PC-3 (cell line): ENCODE data around the gene TAS2R13. TPM values are rescaled to one million over a fixed set of nuclear protein-coding genes. Genes with fewer than 3 reads are reported as not detected.

Experiments used
- ATAC-seq: fragments of 200-7000 bp; cut with Tn5 transposase; 2 replicates; pipeline ENCODE4 v1.9.1; 2020; ENCODE audit warnings: mild to moderate bottlenecking, moderate library complexity
- Bru-seq: library from RNA; stranded (reverse); fragments of 400-500 nt; gene quantifications from one replicate; lab custom pipeline; 2021; lab: Mats Ljungman, UMichigan
- BruChase-seq, 2 experiments: library from RNA; stranded (reverse); fragments of 400-500 nt; gene quantifications; one replicate each; lab custom pipeline; 2021; lab: Mats Ljungman, UMichigan
- BruUV-seq: library from RNA; stranded (reverse); fragments of 400-500 nt; replicated peaks from 2 replicates; lab custom pipeline; 2021; lab: Mats Ljungman, UMichigan
- CTCF ChIA-PET: fragments of 300-600 bp; sonication (Branson Sonifier 250); formaldehyde crosslinking; loops from one replicate; lab custom pipeline; 2022; ENCODE audit warnings: antibody characterized with exemption; lab: Charles Lee
- POLR2A ChIA-PET: fragments of 300-600 bp; sonication (Branson Sonifier 250); formaldehyde crosslinking; loops from one replicate; lab custom pipeline; 2022; ENCODE audit warnings: antibody characterized with exemption; ENCODE audit not compliant: unreplicated experiment; lab: Charles Lee
- DNase-seq: peaks from one replicate; pipeline ENCODE4 v3.0.0-alpha.2; 2015
- H2AFZ ChIP-seq: fragments of 300-600 bp; sonication (generic); 2 replicates; pipeline ENCODE4 v1.6.0; 2016; ENCODE audit warnings: antibody characterized with exemption, low read length
- H3F3A ChIP-seq: fragments of 300-600 bp; sonication (generic); one replicate; pipeline ENCODE4 v1.6.0; 2017; ENCODE audit warnings: antibody characterized with exemption, low read length, control low read depth, mild to moderate bottlenecking; ENCODE audit not compliant: unreplicated experiment
- H3K27ac ChIP-seq: fragments of 300-600 bp; sonication (generic); 2 replicates; pipeline ENCODE4 v1.5.1; 2016; ENCODE audit warnings: mild to moderate bottlenecking, low read length
- H3K27me3 ChIP-seq: fragments of 300-600 bp; sonication (generic); 2 replicates; pipeline ENCODE4 v1.6.1; 2016; ENCODE audit warnings: low read length, mixed read lengths
- H3K36me3 ChIP-seq: fragments of 300-600 bp; sonication (generic); 2 replicates; pipeline ENCODE4 v1.6.1; 2016; ENCODE audit warnings: low read depth, mixed run types, low read length, mixed read lengths
- H3K4me1 ChIP-seq: fragments of 300-600 bp; sonication (generic); 2 replicates; pipeline ENCODE4 v1.5.1; 2016; ENCODE audit warnings: low read length; ENCODE audit not compliant: insufficient read depth
- H3K4me2 ChIP-seq: fragments of 300-600 bp; sonication (generic); 2 replicates; pipeline ENCODE4 v1.6.0; 2016; ENCODE audit warnings: low read length
- H3K4me3 ChIP-seq: fragments of 300-600 bp; sonication (generic); 2 replicates; pipeline ENCODE4 v1.5.1; 2016; ENCODE audit warnings: mild to moderate bottlenecking, low read length, mixed read lengths
- H3K79me2 ChIP-seq: fragments of 300-600 bp; sonication (generic); 2 replicates; pipeline ENCODE4 v1.6.1; 2017; ENCODE audit warnings: low read length, mixed read lengths
- H3K9ac ChIP-seq: fragments of 300-600 bp; sonication (generic); 2 replicates; pipeline ENCODE4 v1.6.0; 2016; ENCODE audit warnings: mild to moderate bottlenecking, low read length
- H3K9me2 ChIP-seq: fragments of 300-600 bp; sonication (generic); replicated peaks from 2 replicates; pipeline ENCODE4 v1.6.1; 2016; ENCODE audit warnings: mixed run types, low read length, mixed read lengths
- H3K9me3 ChIP-seq: fragments of 300-600 bp; sonication (generic); 2 replicates; pipeline ENCODE4 v1.6.1; 2016; ENCODE audit warnings: low read length, mixed read lengths
- H4K20me1 ChIP-seq: fragments of 300-600 bp; sonication (generic); 2 replicates; pipeline ENCODE4 v1.6.1; 2016; ENCODE audit warnings: low read length, mixed read lengths
- CTCF ChIP-seq: fragments of 300-600 bp; sonication (generic); conservative IDR thresholded peaks from 2 replicates; pipeline ENCODE4 v1.5.1; 2017; ENCODE audit warnings: antibody characterized with exemption, low read depth, mild to moderate bottlenecking, low read length
- EZH2 ChIP-seq: fragments of 300-600 bp; sonication (generic); IDR thresholded peaks from one replicate; pipeline ENCODE4 v1.6.1; 2017; ENCODE audit warnings: antibody characterized with exemption, mild to moderate bottlenecking, low read length; ENCODE audit not compliant: unreplicated experiment
- EZH2phosphoT487 ChIP-seq: fragments of 300-600 bp; sonication (generic); IDR thresholded peaks from 2 replicates; pipeline ENCODE4 v1.6.1; 2018; ENCODE audit warnings: mild to moderate bottlenecking, antibody characterized with exemption, low read length, borderline replicate concordance
- intact Hi-C: fragments of 100-400 bp; cut with micrococcal nuclease; formaldehyde crosslinking; loops from 2 replicates; pipeline ENCODE4 v1.9.0; 2023
- long read RNA-seq: library from polyadenylated mRNA; unstranded; transcript quantifications from one replicate; pipeline ENCODE4 v2.0.0, GENCODE V29; 2021; ENCODE audit not compliant: unreplicated experiment
- total RNA-seq: library from RNA; depleted of rRNA; stranded (reverse); fragments of >200 nt; gene quantifications from 2 replicates; pipeline ENCODE4 v1.2.3, GENCODE V29; 2014; rRNA removed

The TAS2R13 gene, protein sequence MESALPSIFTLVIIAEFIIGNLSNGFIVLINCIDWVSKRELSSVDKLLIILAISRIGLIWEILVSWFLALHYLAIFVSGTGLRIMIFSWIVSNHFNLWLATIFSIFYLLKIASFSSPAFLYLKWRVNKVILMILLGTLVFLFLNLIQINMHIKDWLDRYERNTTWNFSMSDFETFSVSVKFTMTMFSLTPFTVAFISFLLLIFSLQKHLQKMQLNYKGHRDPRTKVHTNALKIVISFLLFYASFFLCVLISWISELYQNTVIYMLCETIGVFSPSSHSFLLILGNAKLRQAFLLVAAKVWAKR
- total RNA-seq (0.11 and 0.86 TPM in 2 replicates), Bru-seq, nascent RNA (percentile 53 among the genes with signal in this experiment), BruChase-seq, experiment 1, labeled RNA remaining after a 6-hour chase (percentile 55 among the genes with signal in this experiment), BruChase-seq, experiment 2, labeled RNA remaining after a 2-hour chase (percentile 71 among the genes with signal in this experiment)
- long read RNA-seq: 0 reads

- no peak within 1 kb of the TSS for H3K9ac ChIP-seq
- ATAC-seq: no peak
- H3K4me1 ChIP-seq: no peaks in the 10 kb centered on the region
- H3K79me2 ChIP-seq: no peaks in the 10 kb centered on the region
- BruUV-seq: no TSS peak
- H3K4me3 ChIP-seq: no peak within 1 kb of the TSS
- no peak within 1 kb of the TSS for H2AFZ ChIP-seq
- ChIA-PET POLR2A (no interaction called here), CTCF (no interaction called here)
- no peaks in the 10 kb centered on the region for H4K20me1 ChIP-seq
- no peaks in the 10 kb centered on the region for H3K9me3 ChIP-seq
- DNase-seq: no peak
- H3F3A ChIP-seq: no peaks in the 10 kb centered on the region
- intact Hi-C loops: no loop called here
- no peaks in the 10 kb centered on the region for H3K36me3 ChIP-seq
- H3K9me2 ChIP-seq: no peaks in the 10 kb centered on the region
- no peak within 1 kb of the TSS for H3K27ac ChIP-seq
- H3K27me3 ChIP-seq: no peaks in the 10 kb centered on the region
- no peak for TF ChIP-seq EZH2
- TF ChIP-seq CTCF: no peak
- no peak for TF ChIP-seq EZH2phosphoT487
- H3K4me2 ChIP-seq: no peak within 1 kb of the TSS
Observed at GRCh38 chr12:10909462-10909861, at the start of gene TAS2R13. Gene TAS2R13, minus strand, starts transcription at chr12:10909562. Its CDS starts 264 bp downstream, at chr12:10909298.

DNA sequence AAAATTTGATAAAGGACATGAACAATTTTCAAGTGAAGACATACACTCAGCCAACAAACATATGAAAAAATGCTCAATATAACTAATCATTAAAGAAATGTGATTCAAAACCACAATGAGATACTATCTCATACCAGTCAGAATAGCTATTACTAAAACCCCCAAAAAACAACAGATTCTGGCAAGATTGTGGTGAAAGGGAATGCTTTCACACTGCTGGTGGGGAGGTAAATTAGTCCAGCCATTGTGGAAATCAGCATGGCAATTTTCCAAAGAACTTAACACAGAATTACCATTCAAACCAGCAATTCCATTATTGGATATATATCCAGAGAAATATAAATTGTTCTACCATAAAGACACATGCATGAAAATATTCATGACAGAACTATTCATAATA is 48.4 kb upstream of the TAS2R13 start:
- H3K27ac ChIP-seq: no peak overlapping the region
- DNase-seq: no peak
- no peaks in the 10 kb centered on the region for H3K4me1 ChIP-seq
- H3K4me3 ChIP-seq: no peak overlapping the region
- H3K9me3 ChIP-seq: no peaks in the 10 kb centered on the region
- ChIA-PET CTCF (no interaction called here), POLR2A (no interaction called here)
- no peaks in the 10 kb centered on the region for H3K36me3 ChIP-seq
- no peaks in the 10 kb centered on the region for H3K9me2 ChIP-seq
- H3K4me2 ChIP-seq: no peak overlapping the region
- no peak for TF ChIP-seq CTCF
- no peak for TF ChIP-seq EZH2phosphoT487
- TF ChIP-seq EZH2: no peak
- H3F3A ChIP-seq: no peaks in the 10 kb centered on the region
- no peaks in the 10 kb centered on the region for H3K27me3 ChIP-seq
- no peak overlapping the region for H3K9ac ChIP-seq
- BruUV-seq: no TSS peak
- intact Hi-C loops: no loop called here
- H4K20me1 ChIP-seq: no peaks in the 10 kb centered on the region
- no peak overlapping the region for H2AFZ ChIP-seq
- no peak for ATAC-seq
- no peaks in the 10 kb centered on the region for H3K79me2 ChIP-seq

- Histone ChIP-seq H3F3A (no peaks in the 10 kb centered on the region), H3K36me3 (no peaks in the 10 kb centered on the region), H3K9ac (no peak overlapping the region), H4K20me1 (no peaks in the 10 kb centered on the region), H2AFZ (no peak overlapping the region), H3K27me3 (no peaks in the 10 kb centered on the region), H3K4me3 (no peak overlapping the region), H3K27ac (no peak overlapping the region), H3K79me2 (no peaks in the 10 kb centered on the region), H3K4me2 (no peak overlapping the region), H3K9me3 (no peaks in the 10 kb centered on the region), H3K9me2 (no peaks in the 10 kb centered on the region), H3K4me1 (no peaks in the 10 kb centered on the region)
- DNase-seq: no peak
- TF ChIP-seq CTCF: no peak
- no peak for TF ChIP-seq EZH2
- intact Hi-C loops: no loop called here
- no TSS peak for BruUV-seq
- ATAC-seq: no peak
- POLR2A ChIA-PET: no interaction called here
- CTCF ChIA-PET: no interaction called here
Observed at GRCh38 chr12:10956085-10956484, 46.7 kb upstream of the TAS2R13 start.
